DOHH2 (cell line): ENCODE results near the gene TRIM46.

Experiments
- CTCF ChIP-seq: fragments of 200-600 bp; sonication (generic); IDR thresholded peaks from one replicate; pipeline ENCODE4 v1.5.1; 2014; ENCODE audit warnings: antibody characterized with exemption, mild to moderate bottlenecking, low read depth, low read length; ENCODE audit not compliant: poor library complexity, severe bottlenecking
- EZH2phosphoT487 ChIP-seq: fragments of 200-600 bp; sonication (generic); IDR thresholded peaks from 2 replicates; pipeline ENCODE4 v1.6.1; 2017; ENCODE audit warnings: borderline replicate concordance, mild to moderate bottlenecking, antibody characterized with exemption, low read length, moderate library complexity, mixed read lengths

DNA sequence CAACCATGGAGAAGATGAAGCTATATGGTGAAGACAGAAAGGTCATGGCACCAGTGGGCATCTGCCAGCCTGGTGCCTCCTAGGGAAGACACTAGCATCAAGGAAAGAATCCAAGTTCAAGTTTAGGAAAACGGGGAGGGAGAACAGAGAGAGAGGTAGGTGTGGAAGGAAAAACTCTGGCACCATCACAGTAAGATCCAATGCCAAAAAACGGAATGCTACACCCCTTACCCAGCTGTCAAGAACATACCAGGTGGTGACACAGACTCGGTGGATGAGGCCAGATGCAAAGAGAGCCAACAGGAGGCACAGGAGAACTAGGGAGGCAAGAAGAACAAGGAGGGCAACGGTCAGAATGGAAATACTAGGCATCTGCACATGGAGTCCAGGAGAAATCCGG, 4.1 kb upstream of the TRIM46 start:
- TF ChIP-seq CTCF (no peak), EZH2phosphoT487 (no peak)
